SJSA1 (cell line): ENCODE measurements around the gene RAB6C. TPM values are rescaled to one million over a fixed set of nuclear protein-coding genes. Genes with fewer than 3 reads are reported as not detected.
"Not testable (repeated sequence)": the region's sequence is repeated elsewhere in the genome, so short reads cannot be mapped to it uniquely, and the experiment has no call there.

Source experiments
- DNase-seq, 2 experiments: peaks; one replicate each; pipeline ENCODE4 v3.0.0-alpha.2; 2015 to 2020; ENCODE audit warnings: low spot score in 2 of 2, low read depth in 1 of 2
- H3K27ac ChIP-seq: fragments of 250-450 bp; sonication (Bioruptor Pico); 2 replicates; pipeline ENCODE4 v1.5.1; 2020; ENCODE audit warnings: mild to moderate bottlenecking, moderate library complexity
- H3K27me3 ChIP-seq: fragments of 250-450 bp; sonication (Bioruptor Pico); replicated peaks from 2 replicates; pipeline ENCODE4 v1.5.1; 2020; ENCODE audit warnings: mild to moderate bottlenecking, moderate library complexity
- H3K36me3 ChIP-seq: fragments of 250-450 bp; sonication (Bioruptor Pico); 2 replicates; pipeline ENCODE4 v1.5.1; 2020; ENCODE audit warnings: mild to moderate bottlenecking
- H3K4me1 ChIP-seq: fragments of 250-450 bp; sonication (Bioruptor Pico); replicated peaks from 2 replicates; pipeline ENCODE4 v1.6.1; 2021; ENCODE audit warnings: mild to moderate bottlenecking
- H3K4me3 ChIP-seq: fragments of 250-450 bp; sonication (Bioruptor Pico); 2 replicates; pipeline ENCODE4 v1.5.1; 2020; ENCODE audit warnings: mild to moderate bottlenecking
- H3K9me3 ChIP-seq: fragments of 250-450 bp; sonication (Bioruptor Pico); replicated peaks from 2 replicates; pipeline ENCODE4 v1.5.1; 2020; ENCODE audit warnings: mild to moderate bottlenecking
- total RNA-seq: library from RNA; depleted of rRNA; stranded (reverse); fragments of >200 nt; shearing (Covaris generic); gene quantifications from 2 replicates; pipeline ENCODE4 v1.2.3, GENCODE V29; 2014; rRNA removed

RAB6C gene
- not detected in 2 replicates for total RNA-seq

DNA sequence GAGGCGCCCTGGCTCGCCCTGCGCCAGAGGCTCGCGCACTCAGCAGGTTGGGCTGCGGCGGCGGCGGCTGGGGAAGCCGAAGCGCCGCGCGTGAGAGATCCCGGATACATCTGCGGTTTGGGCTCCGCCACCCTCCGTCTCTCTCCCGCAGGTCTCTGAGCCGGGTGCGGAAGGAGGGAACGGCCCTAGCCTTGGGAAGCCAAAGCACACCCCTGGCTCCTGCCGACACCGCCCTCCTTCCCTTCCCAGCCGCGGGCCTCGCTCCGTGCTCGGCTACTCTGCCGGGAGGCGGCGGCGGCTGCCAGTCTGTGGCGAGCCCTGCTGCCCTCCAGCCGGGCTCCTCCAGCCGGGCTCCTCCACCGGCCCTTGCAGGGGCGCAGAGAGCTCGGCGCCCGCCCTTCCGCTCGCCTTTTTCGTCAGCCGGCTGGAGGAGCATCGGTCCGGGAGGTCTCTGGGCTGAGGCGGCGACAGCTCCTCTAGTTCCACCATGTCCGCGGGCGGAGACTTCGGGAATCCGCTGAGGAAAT, at the start of gene RAB6C:
RAB6C (plus strand) TSS at position 38 of the 527 bp plus-strand sequence; CDS start at position 488, 450 bp downstream.
- H3K4me1 ChIP-seq, H3K9me3 ChIP-seq, H3K4me3 ChIP-seq, H3K36me3 ChIP-seq, H3K27me3 ChIP-seq, H3K27ac ChIP-seq: not testable (repeated sequence)
- DNase-seq: peak in 1 of 2 experiments; percentile 2

DNA sequence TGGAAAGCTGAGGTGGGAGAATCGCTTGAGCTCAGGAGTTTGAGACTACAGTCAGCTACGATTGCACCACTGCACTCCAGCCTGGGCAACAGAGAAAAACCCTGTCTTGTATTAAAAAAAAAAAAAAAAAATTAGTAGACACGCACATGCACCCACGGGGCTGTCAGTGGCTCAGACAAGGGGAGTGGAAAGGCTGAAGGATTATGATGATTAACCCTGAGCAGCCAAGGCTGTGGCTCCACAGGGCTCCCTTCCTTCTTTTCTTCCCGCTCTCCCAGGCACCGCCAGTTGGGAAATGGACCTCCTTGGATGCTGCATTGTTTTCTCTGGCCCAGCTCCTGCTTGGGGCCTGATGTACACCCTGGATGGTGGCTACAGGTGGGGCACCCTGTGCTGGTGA, 49.0 kb upstream of the RAB6C start:
- peak in 1 of 2 experiments; percentile 27 for DNase-seq

DNA sequence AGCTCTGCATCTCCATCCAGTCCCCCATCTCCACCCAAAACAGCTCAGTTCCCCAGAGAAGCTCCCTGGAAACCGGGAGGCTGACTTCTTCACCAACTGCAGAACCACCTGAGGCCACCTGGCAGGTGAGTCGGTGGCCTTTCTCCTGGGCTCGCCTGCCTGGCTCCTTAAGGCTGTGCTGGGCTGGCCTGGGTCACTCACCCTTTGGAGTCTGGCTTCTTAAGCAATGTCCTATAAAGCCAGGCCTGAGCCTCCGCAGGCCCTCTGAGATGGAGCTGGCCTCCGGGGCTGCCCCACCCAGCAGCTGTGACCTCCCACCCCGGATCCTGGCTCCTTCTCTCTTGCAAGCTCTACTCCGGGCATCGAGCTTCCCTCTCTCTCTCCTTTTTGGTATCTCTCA, 46.1 kb upstream of the RAB6C start:
- peak overlapping the region; percentile 39; the same call in 1 of the 2 replicates for H3K27ac ChIP-seq
- peaks cover 30% of the 10 kb centered on the region for H3K4me1 ChIP-seq
- H3K9me3 ChIP-seq, H3K4me3 ChIP-seq, H3K36me3 ChIP-seq, H3K27me3 ChIP-seq: not testable (repeated sequence)
- DNase-seq: peak in 1 of 2 experiments; percentile 31

More for the DNA sequence above, 49.0 kb upstream of the RAB6C start:
- Histone ChIP-seq H3K4me1 (peaks cover 25% of the 10 kb centered on the region), H3K9me3 (no peaks in the 10 kb centered on the region), H3K27ac (no peak overlapping the region), H3K27me3 (no peaks in the 10 kb centered on the region), H3K4me3 (no peak overlapping the region), H3K36me3 (no peaks in the 10 kb centered on the region)

DNA sequence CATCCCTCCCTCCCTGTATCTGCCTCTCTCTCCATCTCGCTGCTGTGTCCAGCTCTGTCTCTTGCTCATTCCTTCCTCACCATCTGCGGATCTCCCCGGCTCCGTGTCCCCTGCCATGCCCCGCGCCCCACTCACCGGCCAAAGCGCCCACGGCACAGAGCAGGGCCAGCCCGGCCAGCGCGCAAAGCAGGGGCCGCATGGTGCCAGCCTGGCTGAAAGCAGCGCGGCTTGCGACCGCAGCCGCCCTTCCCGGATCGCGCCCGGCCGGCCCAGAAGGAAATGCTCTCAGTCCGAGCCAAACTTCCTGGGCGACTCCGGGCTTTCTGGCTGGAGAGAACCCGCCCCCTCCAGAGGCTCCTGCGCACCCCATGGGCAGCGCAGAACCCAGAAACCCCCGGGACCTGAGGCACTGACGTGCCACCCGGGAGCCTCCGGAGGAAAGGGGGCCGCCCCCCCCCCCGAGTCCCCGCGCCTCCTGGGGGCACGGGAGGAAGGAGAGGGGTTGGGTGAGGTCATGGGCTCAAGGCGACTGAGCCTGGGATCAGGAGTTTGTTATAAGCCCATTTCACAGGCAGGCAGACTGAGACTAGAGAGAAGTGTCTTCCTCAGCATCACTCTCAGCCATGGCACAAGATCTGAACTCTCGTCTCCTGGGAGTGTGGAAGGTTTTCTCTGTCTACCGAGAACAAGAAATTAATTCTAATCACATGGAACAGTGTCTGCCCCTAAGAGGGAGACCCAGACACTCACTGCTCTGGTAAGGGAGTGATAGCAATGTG, 45.2 kb upstream of the RAB6C start:
- H3K4me1 ChIP-seq: peaks cover 28% of the 10 kb centered on the region
- H3K9me3 ChIP-seq: no peaks in the 10 kb centered on the region
- H3K27ac ChIP-seq: peak overlapping the region; percentile 39
- no peaks in the 10 kb centered on the region for H3K36me3 ChIP-seq
- DNase-seq: peak; percentile 36 to 50
- no peaks in the 10 kb centered on the region for H3K27me3 ChIP-seq
- peak overlapping the region; percentile 35 for H3K4me3 ChIP-seq

DNA sequence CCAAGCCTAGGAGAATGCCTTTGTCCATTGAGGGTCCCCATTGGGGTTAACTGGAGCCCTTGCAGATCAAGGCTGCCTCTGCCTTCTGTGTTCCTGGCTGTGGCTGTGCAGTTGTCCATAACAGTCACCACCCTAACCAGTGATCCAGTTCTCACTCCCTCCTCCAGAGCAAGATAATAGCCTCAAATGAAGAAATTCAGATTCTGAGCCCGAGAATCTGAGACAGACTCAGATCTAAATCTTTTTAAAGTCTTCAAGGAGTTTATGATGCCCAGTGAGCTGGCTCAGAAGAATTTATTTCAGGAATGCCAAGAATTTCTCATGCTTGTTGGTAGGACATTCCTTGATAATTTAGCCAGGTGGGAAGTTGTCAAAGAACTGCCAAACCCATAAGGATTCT, 44.3 kb upstream of the RAB6C start:
- H3K27me3 ChIP-seq: no peaks in the 10 kb centered on the region; the same call in 1 of the 2 replicates
- peak overlapping the region; percentile 39 for H3K27ac ChIP-seq
- H3K9me3 ChIP-seq: no peaks in the 10 kb centered on the region
- H3K4me1 ChIP-seq: peaks cover 19% of the 10 kb centered on the region
- no peaks in the 10 kb centered on the region for H3K36me3 ChIP-seq
- peak in 1 of 2 experiments; percentile 66 for DNase-seq
- H3K4me3 ChIP-seq: no peak overlapping the region

DNA sequence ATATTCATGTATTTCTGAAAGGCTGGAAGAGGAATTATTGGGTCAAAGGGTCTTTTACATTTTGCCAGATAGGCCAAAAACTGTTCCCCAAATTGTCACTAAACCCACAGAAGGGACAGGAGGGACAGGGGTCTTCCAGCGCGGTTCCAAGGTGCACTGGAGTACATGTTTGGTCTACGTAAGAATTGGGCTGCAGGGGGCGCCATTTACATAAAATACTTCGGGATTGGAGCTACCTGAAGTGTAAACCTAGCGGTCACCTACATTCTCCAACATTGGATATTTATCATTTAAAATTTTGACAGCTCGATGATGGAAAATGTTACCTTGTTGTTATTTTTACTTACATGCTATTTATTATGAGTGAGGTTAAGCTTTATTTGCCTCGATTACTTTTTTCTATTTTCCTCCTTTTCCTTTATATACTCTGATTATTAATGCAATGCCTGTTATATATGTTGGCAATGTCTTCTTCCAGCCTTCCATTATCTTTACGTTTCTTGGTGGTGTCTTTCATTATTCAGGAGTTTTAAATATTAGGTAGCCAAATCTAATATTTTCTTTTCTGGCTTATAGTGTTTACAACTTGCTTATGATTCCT, 43.0 kb upstream of the RAB6C start:
- Histone ChIP-seq H3K9me3 (no peaks in the 10 kb centered on the region), H3K27ac (no peak overlapping the region), H3K4me3 (no peak overlapping the region), H3K4me1 (peaks cover 18% of the 10 kb centered on the region), H3K27me3 (no peaks in the 10 kb centered on the region; the same call in 1 of the 2 replicates), H3K36me3 (no peaks in the 10 kb centered on the region)
- peak; percentile 42 to 64 for DNase-seq

DNA sequence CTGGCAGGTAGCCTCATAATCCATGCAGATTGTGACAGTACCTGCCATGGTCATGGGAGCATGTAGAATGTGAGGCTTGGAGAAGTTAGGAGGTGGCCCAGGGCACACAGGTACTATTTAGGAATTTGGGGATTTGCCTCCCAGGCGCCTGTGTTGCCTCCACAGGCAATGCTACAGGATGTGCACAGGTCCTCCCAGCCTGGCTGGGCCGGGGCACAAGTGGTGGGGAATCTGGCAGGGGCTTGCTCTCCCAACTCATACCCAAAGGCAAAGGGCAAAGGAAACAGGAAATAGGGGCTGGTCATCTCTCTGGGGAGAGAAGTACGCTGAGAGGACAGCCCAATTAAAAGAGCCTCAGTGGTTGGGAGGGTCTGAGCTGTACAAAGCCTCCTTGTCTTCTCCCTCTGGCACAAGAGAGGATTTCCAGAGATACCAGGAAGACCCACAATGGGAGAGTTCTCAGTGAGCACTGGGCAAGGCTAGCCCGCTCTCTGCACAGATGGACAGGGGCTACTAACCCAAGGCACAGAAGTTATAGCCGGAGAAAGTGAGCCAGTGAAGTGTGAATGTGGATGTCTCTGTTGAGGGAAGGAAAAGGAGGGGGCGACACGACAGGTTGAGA, 40.5 kb upstream of the RAB6C start:
- DNase-seq, H3K36me3 ChIP-seq, H3K27me3 ChIP-seq, H3K27ac ChIP-seq, H3K9me3 ChIP-seq, H3K4me3 ChIP-seq: not testable (repeated sequence)
- H3K4me1 ChIP-seq: peaks cover 17% of the 10 kb centered on the region

DNA sequence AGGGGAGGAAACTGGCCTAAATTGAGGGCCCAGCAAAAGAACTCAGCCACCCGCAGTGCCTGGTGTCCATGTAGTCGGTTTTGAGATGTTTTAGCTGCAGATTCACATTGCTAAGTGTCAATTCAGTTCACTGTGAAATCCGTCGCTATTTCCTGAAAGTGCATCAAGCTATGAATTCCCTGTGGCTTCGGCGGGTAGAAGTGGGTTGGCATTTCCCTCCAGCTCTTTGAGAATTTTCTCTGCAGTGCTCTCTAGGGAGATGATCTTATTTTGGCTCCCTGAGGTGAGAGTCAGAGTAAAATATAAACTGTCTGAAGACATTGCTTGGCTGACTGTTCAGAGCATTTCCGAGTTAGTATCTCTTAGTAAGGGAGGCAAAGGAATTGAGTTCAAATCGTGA, 36.0 kb upstream of the RAB6C start:
- H3K27me3 ChIP-seq, H3K4me3 ChIP-seq, H3K9me3 ChIP-seq, H3K4me1 ChIP-seq, H3K36me3 ChIP-seq, DNase-seq, H3K27ac ChIP-seq: not testable (repeated sequence)

DNA sequence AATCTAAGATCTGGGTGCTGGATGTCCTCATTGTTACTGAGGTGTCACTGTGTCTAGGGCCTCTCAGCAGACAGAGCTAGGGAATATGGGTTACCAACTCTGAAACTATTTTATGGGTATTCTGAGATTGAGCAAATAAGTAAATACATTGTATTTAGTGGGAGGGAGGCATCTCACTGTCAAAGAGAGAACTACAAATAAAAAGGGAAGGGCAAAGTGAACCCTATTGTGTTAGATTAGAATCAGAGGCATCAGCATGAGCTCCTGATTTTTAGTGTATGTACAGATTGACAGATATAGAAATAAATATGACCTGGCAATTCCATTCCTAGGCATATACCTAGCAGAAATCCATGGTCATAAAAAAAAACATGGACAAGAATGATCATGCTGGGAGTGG, 33.9 kb upstream of the RAB6C start:
- no peak for DNase-seq
- Histone ChIP-seq H3K9me3 (no peaks in the 10 kb centered on the region), H3K27me3 (no peaks in the 10 kb centered on the region; the same call in none of the 2 replicates), H3K27ac (no peak overlapping the region), H3K4me1 (no peaks in the 10 kb centered on the region), H3K4me3 (no peak overlapping the region), H3K36me3 (no peaks in the 10 kb centered on the region)

DNA sequence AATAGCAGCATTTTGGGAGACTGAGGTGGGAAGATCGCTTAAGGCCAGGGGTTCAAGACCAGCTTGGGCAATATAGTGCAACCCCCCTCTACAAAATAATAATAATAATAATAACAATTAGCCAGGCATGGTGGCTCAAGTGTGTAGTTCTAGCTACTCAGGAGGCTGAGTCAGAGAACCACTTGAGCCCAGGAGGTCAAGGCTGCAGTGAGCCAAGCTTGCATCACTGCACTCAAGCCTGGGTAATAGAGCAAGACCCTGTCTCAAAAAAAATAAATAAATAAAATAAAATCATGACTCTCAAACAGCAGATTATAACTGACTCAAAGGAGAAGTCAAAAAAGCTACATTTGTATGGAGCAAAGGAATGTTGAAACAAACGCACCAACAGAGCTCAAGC, 31.8 kb upstream of the RAB6C start:
- not testable (repeated sequence) for H3K4me1 ChIP-seq, H3K4me3 ChIP-seq, H3K36me3 ChIP-seq, H3K27ac ChIP-seq, H3K9me3 ChIP-seq, DNase-seq, H3K27me3 ChIP-seq

DNA sequence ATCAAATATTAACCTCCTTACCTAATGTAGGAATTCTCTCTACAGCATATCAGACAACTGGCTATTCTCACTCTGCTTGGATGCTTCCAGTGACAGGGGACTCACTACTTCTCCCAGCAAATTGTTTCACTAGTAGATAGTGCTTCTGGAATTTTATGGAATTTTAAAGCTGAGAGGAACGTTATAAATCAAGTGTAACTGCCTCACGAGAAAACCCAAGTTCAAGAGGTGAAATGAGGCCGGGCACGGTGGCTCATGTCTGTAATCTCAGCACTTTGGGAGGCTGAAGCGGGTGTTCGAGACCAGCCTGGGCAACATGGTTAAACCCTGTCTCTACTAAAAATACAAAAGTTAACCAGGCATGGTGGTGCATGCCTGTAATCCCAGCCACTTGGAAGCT, 23.3 kb upstream of the RAB6C start:
- H3K36me3 ChIP-seq, DNase-seq, H3K9me3 ChIP-seq, H3K27ac ChIP-seq, H3K4me3 ChIP-seq, H3K4me1 ChIP-seq, H3K27me3 ChIP-seq: not testable (repeated sequence)

DNA sequence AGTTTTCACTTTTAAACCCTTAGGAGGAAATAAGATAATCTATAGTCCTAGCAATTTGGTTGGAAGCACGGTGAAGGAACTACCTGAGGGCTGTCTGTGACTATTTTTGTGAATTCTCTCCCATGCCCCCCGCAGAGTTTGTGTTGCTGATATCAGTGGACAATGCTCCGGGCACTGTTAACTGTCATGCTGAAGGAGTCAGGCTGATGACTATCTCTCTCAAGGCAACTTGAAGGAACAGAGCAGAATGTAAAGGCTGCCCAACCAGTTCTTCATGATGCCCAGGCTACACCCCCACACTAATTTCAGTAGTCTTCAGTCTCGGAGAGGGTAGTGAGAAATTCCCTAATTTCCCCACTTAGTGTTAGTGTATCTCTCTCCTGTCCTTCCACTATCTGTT, 21.6 kb upstream of the RAB6C start:
- no peaks in the 10 kb centered on the region for H3K9me3 ChIP-seq
- H3K27ac ChIP-seq: no peak overlapping the region
- no peak overlapping the region for H3K4me3 ChIP-seq
- no peaks in the 10 kb centered on the region for H3K27me3 ChIP-seq
- H3K36me3 ChIP-seq: no peaks in the 10 kb centered on the region
- no peaks in the 10 kb centered on the region for H3K4me1 ChIP-seq
- no peak for DNase-seq

DNA sequence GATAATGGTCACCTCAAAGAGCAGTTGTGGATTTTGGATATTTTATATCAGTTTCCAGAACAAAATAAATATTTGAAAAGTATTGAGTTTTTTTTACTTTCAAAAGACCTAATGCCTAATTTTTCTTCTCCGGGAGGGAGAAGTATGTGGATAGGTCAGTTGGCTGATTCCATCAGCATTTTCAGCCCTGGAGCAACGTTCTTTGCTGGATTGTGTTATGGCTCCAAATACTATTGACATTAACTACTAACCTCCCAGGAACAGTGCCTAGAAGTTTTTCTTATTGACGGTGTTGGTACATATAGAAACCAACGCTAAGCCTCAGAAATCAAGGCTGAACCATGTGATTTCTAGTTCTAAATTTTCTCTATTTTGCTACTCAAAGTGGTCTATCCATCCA, 20.7 kb upstream of the RAB6C start:
- not testable (repeated sequence) for H3K27me3 ChIP-seq, H3K27ac ChIP-seq, DNase-seq, H3K36me3 ChIP-seq, H3K9me3 ChIP-seq, H3K4me1 ChIP-seq, H3K4me3 ChIP-seq

DNA sequence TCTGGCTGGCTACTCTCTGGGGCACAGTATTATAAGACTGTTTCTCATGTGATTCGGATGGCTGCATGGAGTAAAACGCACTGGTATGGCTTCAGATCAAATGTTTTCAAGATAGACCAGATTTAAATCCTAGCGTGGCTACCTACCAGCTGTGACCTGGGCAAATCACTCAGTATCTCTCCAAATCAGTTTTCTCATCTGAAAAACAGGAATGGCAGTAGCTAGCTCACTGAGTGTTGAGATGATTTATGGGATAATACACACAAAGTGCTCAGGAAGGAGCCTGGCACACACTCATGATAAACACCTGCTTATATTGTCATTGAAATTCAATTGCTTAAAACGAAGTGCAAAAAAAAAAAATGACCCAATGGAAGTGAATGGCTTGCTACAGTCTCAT, 10.9 kb upstream of the RAB6C start:
- not testable (repeated sequence) for H3K9me3 ChIP-seq, H3K27me3 ChIP-seq, DNase-seq, H3K27ac ChIP-seq, H3K4me1 ChIP-seq, H3K36me3 ChIP-seq, H3K4me3 ChIP-seq
